Fibroblast of lung (primary cell): ENCODE results near the gene LDLRAD4. TPM values are rescaled to one million over a fixed set of nuclear protein-coding genes. Genes with fewer than 3 reads are reported as not detected.

ENCODE experiments used
- DNase-seq, 2 donors: peaks; one replicate each; pipeline versions ENCODE4 v3.0.0 to v3.0.0-alpha.2; 2010; ENCODE audit warnings: low read depth in 2 of 2
- H2AFZ ChIP-seq: 2 replicates; pipeline ENCODE4 v1.5.1; 2012; ENCODE audit warnings: low read length, control low read depth, inconsistent platforms
- H3K27ac ChIP-seq: 2 replicates; pipeline ENCODE4 v1.5.1; 2011; ENCODE audit warnings: low read length, control low read depth; ENCODE audit not compliant: insufficient read depth
- H3K27me3 ChIP-seq: 2 replicates; pipeline ENCODE4 v1.5.1; 2011; ENCODE audit warnings: mild to moderate bottlenecking, low read length; ENCODE audit not compliant: control insufficient read depth, insufficient read depth
- H3K36me3 ChIP-seq: 2 replicates; pipeline ENCODE4 v1.5.1; 2011; ENCODE audit warnings: low read length; ENCODE audit not compliant: control insufficient read depth, insufficient read depth
- H3K4me1 ChIP-seq: 2 replicates; pipeline ENCODE4 v1.5.1; 2011; ENCODE audit warnings: low read length; ENCODE audit not compliant: control insufficient read depth, insufficient read depth; ENCODE audit errors: extremely low read depth
- H3K4me2 ChIP-seq: 2 replicates; pipeline ENCODE4 v1.5.1; 2011; ENCODE audit warnings: low read length, control low read depth; ENCODE audit not compliant: insufficient read depth; ENCODE audit errors: extremely low read depth
- H3K4me3 ChIP-seq, 4 experiments: fragments of 200-600 bp in 1 of 4; sonication (generic) in 1 of 4; replicated peaks in 1 of 4; 2 replicates each; pipeline ENCODE4 v1.5.1; 2011 to 2016; ENCODE audit warnings: low read length in 4 of 4, low read depth in 3 of 4, mild to moderate bottlenecking in 3 of 4, control low read depth in 2 of 4, inconsistent platforms in 1 of 4, mixed read lengths in 1 of 4; ENCODE audit not compliant: insufficient read depth in 1 of 4; ENCODE audit errors: control extremely low read depth in 1 of 4
- H3K79me2 ChIP-seq: 2 replicates; pipeline ENCODE4 v1.5.1; 2012; ENCODE audit warnings: mild to moderate bottlenecking, low read length, inconsistent platforms; ENCODE audit not compliant: control insufficient read depth, insufficient read depth
- H3K9ac ChIP-seq: 2 replicates; pipeline ENCODE4 v1.5.1; 2011; ENCODE audit warnings: mild to moderate bottlenecking, low read length, control low read depth; ENCODE audit not compliant: insufficient read depth
- H3K9me3 ChIP-seq: 2 replicates; pipeline ENCODE4 v1.5.1; 2012; ENCODE audit warnings: low read depth, low read length; ENCODE audit not compliant: control insufficient read depth, insufficient read depth
- H4K20me1 ChIP-seq: 2 replicates; pipeline ENCODE4 v1.5.1; 2011; ENCODE audit warnings: low read length; ENCODE audit not compliant: control insufficient read depth, insufficient read depth; ENCODE audit errors: extremely low read depth
- CTCF ChIP-seq, 2 donors: IDR thresholded peaks in 1 of 2; conservative IDR thresholded peaks in 1 of 2; 1 replicate in 1 of 2; 2 replicates in 1 of 2; pipeline ENCODE4 v1.5.1; 2011 to 2012; ENCODE audit warnings: low read length in 2 of 2, control low read depth in 1 of 2, inconsistent platforms in 1 of 2, low read depth in 1 of 2, mild to moderate bottlenecking in 1 of 2
- EZH2 ChIP-seq: IDR thresholded peaks from 2 replicates; pipeline ENCODE4 v1.5.1; 2012; ENCODE audit warnings: low read length, control low read depth, mild to moderate bottlenecking; ENCODE audit errors: missing control alignments
- polyA plus RNA-seq, 2 donors: library from polyadenylated mRNA; depleted of rRNA in 1 of 2; stranded (reverse) in 1 of 2; unstranded in 1 of 2; fragments of >200 nt; gene quantifications; 2 replicates each; pipeline ENCODE4 v1.2.1, GENCODE V29; 2011 to 2012; ENCODE audit warnings: missing spikeins in 1 of 2
- total RNA-seq: library from RNA; depleted of rRNA; stranded (reverse); fragments of >200 nt; gene quantifications from 2 replicates; pipeline ENCODE4 v1.2.1, GENCODE V29; 2014

LDLRAD4 gene
- total and polyA plus RNA-seq, 2 donors (not counting 1 experiment from before 2014, with no cell fraction given), result not detected

GRCh38 chr18:13496691-13497281 lies 278.2 kb downstream of the LDLRAD4 start:
- TF ChIP-seq EZH2 (no peak), CTCF (conservative IDR thresholded peaks at IDR 0.05 in 1 of 2, IDR thresholded peaks at IDR 0.05 in 1 of 2; ENCODE audit: low read depth in 1 of 2, low read length in 2 of 2) (no peak)
- no peaks in the 10 kb centered on the region for H3K9me3 ChIP-seq
- H3K27ac ChIP-seq, result no peak overlapping the region
- H2AFZ ChIP-seq, result no peak overlapping the region
- no peaks in the 10 kb centered on the region for H3K79me2 ChIP-seq
- no peaks in the 10 kb centered on the region for H4K20me1 ChIP-seq
- no peaks in the 10 kb centered on the region for H3K4me1 ChIP-seq
- no peak overlapping the region for H3K9ac ChIP-seq
- H3K27me3 ChIP-seq, result peaks cover under 1% of the 10 kb centered on the region
- no peak overlapping the region for H3K4me2 ChIP-seq
- no peaks in the 10 kb centered on the region for H3K36me3 ChIP-seq
- DNase-seq, result peak in 1 of 2 donors; percentile 27
- no peak overlapping the region for H3K4me3 ChIP-seq

GRCh38 chr18:13499803-13500202 lies 281.2 kb downstream of the LDLRAD4 start:
- Histone ChIP-seq H3K4me1 (no peaks in the 10 kb centered on the region), H3K4me3 (no peak overlapping the region), H3K27me3 (peaks cover 3% of the 10 kb centered on the region), H3K4me2 (no peak overlapping the region), H3K9me3 (no peaks in the 10 kb centered on the region), H4K20me1 (no peaks in the 10 kb centered on the region), H3K27ac (no peak overlapping the region), H3K79me2 (no peaks in the 10 kb centered on the region), H3K9ac (no peak overlapping the region), H3K36me3 (no peaks in the 10 kb centered on the region), H2AFZ (no peak overlapping the region)
- TF ChIP-seq EZH2 (no peak), CTCF (conservative IDR thresholded peaks at IDR 0.05 in 1 of 2, IDR thresholded peaks at IDR 0.05 in 1 of 2; ENCODE audit: low read depth in 1 of 2, low read length in 2 of 2) (no peak)
- no peak for DNase-seq

GRCh38 chr18:13500227-13500865 lies 281.8 kb downstream of the LDLRAD4 start:
- Histone ChIP-seq H2AFZ (no peak overlapping the region), H3K4me2 (no peak overlapping the region), H3K36me3 (no peaks in the 10 kb centered on the region), H3K27me3 (peaks cover 3% of the 10 kb centered on the region), H3K27ac (no peak overlapping the region), H3K9me3 (no peaks in the 10 kb centered on the region), H3K4me3 (no peak overlapping the region), H3K4me1 (no peaks in the 10 kb centered on the region), H4K20me1 (no peaks in the 10 kb centered on the region), H3K9ac (no peak overlapping the region), H3K79me2 (no peaks in the 10 kb centered on the region)
- TF ChIP-seq EZH2, result no peak
- TF ChIP-seq CTCF (conservative IDR thresholded peaks at IDR 0.05 in 1 of 2, IDR thresholded peaks at IDR 0.05 in 1 of 2; ENCODE audit: low read depth in 1 of 2, low read length in 2 of 2), result no peak
- peak; percentile 56 to 93 for DNase-seq
